KMS-11 (cell line): ENCODE measurements around the gene PTPRK.

ENCODE experiments used
- H2AFZ ChIP-seq: fragments of 200-600 bp; sonication (generic); 2 replicates; pipeline ENCODE4 v1.6.1; 2016; ENCODE audit warnings: antibody characterized with exemption, mixed run types, low read depth
- H3K27ac ChIP-seq: fragments of 200-600 bp; sonication (generic); 2 replicates; pipeline ENCODE4 v1.6.1; 2016; ENCODE audit warnings: mild to moderate bottlenecking, mixed run types
- H3K27me3 ChIP-seq: fragments of 200-600 bp; sonication (generic); 2 replicates; pipeline ENCODE4 v1.6.1; 2017; ENCODE audit warnings: mild to moderate bottlenecking, low read depth, mixed run types, moderate library complexity; ENCODE audit not compliant: insufficient read depth
- H3K36me3 ChIP-seq: fragments of 200-600 bp; sonication (generic); 2 replicates; pipeline ENCODE4 v1.6.1; 2017; ENCODE audit warnings: mild to moderate bottlenecking, mixed run types; ENCODE audit not compliant: insufficient read depth
- H3K4me1 ChIP-seq: fragments of 200-600 bp; sonication (generic); 2 replicates; pipeline ENCODE4 v1.6.1; 2016; ENCODE audit warnings: mild to moderate bottlenecking, low read depth, mixed run types; ENCODE audit not compliant: poor library complexity, severe bottlenecking
- H3K4me2 ChIP-seq: fragments of 200-600 bp; sonication (generic); 2 replicates; pipeline ENCODE4 v1.7.0; 2016; ENCODE audit warnings: mild to moderate bottlenecking, mixed run types
- H3K4me3 ChIP-seq: fragments of 200-600 bp; sonication (generic); IDR thresholded peaks from 2 replicates; pipeline ENCODE4 v1.6.1; 2017; ENCODE audit warnings: low read depth, low read length, mixed read lengths; ENCODE audit not compliant: insufficient read depth
- H3K79me2 ChIP-seq: fragments of 200-600 bp; sonication (generic); 2 replicates; pipeline ENCODE4 v1.6.1; 2016; ENCODE audit warnings: low read depth, mixed run types; ENCODE audit not compliant: insufficient read depth
- H3K9ac ChIP-seq: fragments of 200-600 bp; sonication (generic); 2 replicates; pipeline ENCODE4 v1.6.1; 2016; ENCODE audit warnings: mild to moderate bottlenecking, mixed run types
- H4K20me1 ChIP-seq: fragments of 200-600 bp; sonication (generic); 2 replicates; pipeline ENCODE4 v1.6.1; 2016; ENCODE audit warnings: mild to moderate bottlenecking, mixed run types; ENCODE audit not compliant: insufficient read depth
- CTCF ChIP-seq: fragments of 200-600 bp; sonication (generic); conservative IDR thresholded peaks from 2 replicates; pipeline ENCODE4 v1.6.1; 2017; ENCODE audit warnings: low read depth, mild to moderate bottlenecking, antibody characterized with exemption, low read length, moderate library complexity, mixed read lengths

PTPRK gene

GRCh38 chr6:128351255-128351514, 169.2 kb downstream of the PTPRK start:
- no peak overlapping the region for H3K4me3 ChIP-seq
- no peaks in the 10 kb centered on the region for H3K27me3 ChIP-seq
- no peaks in the 10 kb centered on the region for H3K36me3 ChIP-seq
- H3K9ac ChIP-seq: no peak overlapping the region
- H3K4me2 ChIP-seq: no peak overlapping the region
- H3K27ac ChIP-seq: no peak overlapping the region
- H2AFZ ChIP-seq: no peak overlapping the region
- no peaks in the 10 kb centered on the region for H3K4me1 ChIP-seq
- no peaks in the 10 kb centered on the region for H4K20me1 ChIP-seq
- no peak for TF ChIP-seq CTCF
- H3K79me2 ChIP-seq: no peaks in the 10 kb centered on the region

- Histone ChIP-seq H3K4me3 (no peak overlapping the region), H3K27ac (no peak overlapping the region), H2AFZ (no peak overlapping the region), H3K36me3 (no peaks in the 10 kb centered on the region), H4K20me1 (no peaks in the 10 kb centered on the region), H3K9ac (no peak overlapping the region), H3K79me2 (no peaks in the 10 kb centered on the region), H3K4me2 (no peak overlapping the region), H3K4me1 (no peaks in the 10 kb centered on the region), H3K27me3 (no peaks in the 10 kb centered on the region)
- TF ChIP-seq CTCF: no peak
Measured at GRCh38 chr6:128350416-128351254, 169.8 kb downstream of the PTPRK start.

- Histone ChIP-seq H3K4me1 (no peaks in the 10 kb centered on the region), H3K27me3 (no peaks in the 10 kb centered on the region), H3K4me2 (no peak overlapping the region), H3K79me2 (no peaks in the 10 kb centered on the region), H2AFZ (no peak overlapping the region), H3K9ac (no peak overlapping the region), H3K4me3 (no peak overlapping the region), H3K36me3 (no peaks in the 10 kb centered on the region), H4K20me1 (no peaks in the 10 kb centered on the region), H3K27ac (no peak overlapping the region)
- no peak for TF ChIP-seq CTCF
Measured at GRCh38 chr6:128347123-128347522, 173.3 kb downstream of the PTPRK start.

GRCh38 chr6:128346569-128346968, 173.8 kb downstream of the PTPRK start:
- no peaks in the 10 kb centered on the region for H3K36me3 ChIP-seq
- no peaks in the 10 kb centered on the region for H3K4me1 ChIP-seq
- TF ChIP-seq CTCF: no peak

More at GRCh38 chr6:128346569-128346968, 173.8 kb downstream of the PTPRK start:
- Histone ChIP-seq H3K79me2 (no peaks in the 10 kb centered on the region), H3K4me2 (no peak overlapping the region), H3K4me3 (no peak overlapping the region), H4K20me1 (no peaks in the 10 kb centered on the region), H3K9ac (no peak overlapping the region), H3K27me3 (no peaks in the 10 kb centered on the region), H2AFZ (no peak overlapping the region), H3K27ac (no peak overlapping the region)
